Measurements from ENCODE around the gene RAB40C. TPM values are rescaled to one million over a fixed set of nuclear protein-coding genes. Genes with fewer than 3 reads are reported as not detected.

The RAB40C gene
- total RNA-seq, 1 experiment from 2014 or later, result 30.7 TPM

GRCh38 chr16:676913-677312 lies 87.0 kb downstream of the RAB40C start:
- Histone ChIP-seq H3K36me3 (ENCODE audit: control insufficient read depth, insufficient read depth, low read length) (no peaks in the 10 kb centered on the region), H3K9me3 (ENCODE audit: control insufficient read depth, insufficient read depth, low read depth, low read length) (no peaks in the 10 kb centered on the region), H3K4me3 (ENCODE audit: low read depth in 2 of 2, low read length in 2 of 2) (no peak overlapping the region), H3K27ac (ENCODE audit: low read length) (no peak overlapping the region), H3K4me1 (ENCODE audit: control insufficient read depth, insufficient read depth, low read length) (peaks cover 25% of the 10 kb centered on the region), H3K27me3 (ENCODE audit: control insufficient read depth, insufficient read depth, low read length) (no peaks in the 10 kb centered on the region)
- ATAC-seq, result no peak
- no peak for TF ChIP-seq REST (IDR thresholded peaks at IDR 0.05; ENCODE audit: insufficient read depth in 1 of 2, low read depth in 2 of 2, low read length in 1 of 2)
- DNase-seq (ENCODE audit: low read depth, low spot score), result no peak
- ChIA-PET CTCF (no interaction called here), POLR2A (interaction anchor here (1.0 kb wide), 1 partner anchor 88 kb away, joined by 3 read pairs; no protein-coding TSS in a partner anchor)
- intact Hi-C loops (cut with micrococcal nuclease; ENCODE audit: unreplicated experiment) (no loop called here), in situ Hi-C loops (cut with HindIII; ENCODE audit: low pct_unique_long_range_greater_than_20kb, low sequenced_read_pairs) (no loop called here)
- BruUV-seq (replicated peaks), result no TSS peak

GRCh38 chr16:677316-678190 lies 87.7 kb downstream of the RAB40C start:
- TF ChIP-seq POLR2AphosphoS5 (IDR thresholded peaks at IDR 0.05; ENCODE audit: low read depth, low read length), result no peak
- no peak for TF ChIP-seq TCF7L2 (IDR thresholded peaks at IDR 0.05; ENCODE audit: low read depth, low read length)
- TF ChIP-seq SIN3A (IDR thresholded peaks at IDR 0.05; ENCODE audit: borderline replicate concordance, insufficient read depth, low read depth, low read length), result no peak
- TF ChIP-seq CTCF (IDR thresholded peaks at IDR 0.05), result no peak
- TF ChIP-seq REST (IDR thresholded peaks at IDR 0.05; ENCODE audit: insufficient read depth in 1 of 2, low read depth in 2 of 2, low read length in 1 of 2), result no peak
- DNase-seq (ENCODE audit: low read depth, low spot score) (no peak), ATAC-seq (no peak)
- no TSS peak for BruUV-seq (replicated peaks)
- ChIA-PET CTCF (no interaction called here), POLR2A (no interaction called here)
- intact Hi-C loops (cut with micrococcal nuclease; ENCODE audit: unreplicated experiment), result no loop called here
- H3K9me3 ChIP-seq (ENCODE audit: control insufficient read depth, insufficient read depth, low read depth, low read length), result no peaks in the 10 kb centered on the region
- no peaks in the 10 kb centered on the region for H3K27me3 ChIP-seq (ENCODE audit: control insufficient read depth, insufficient read depth, low read length)
- H3K36me3 ChIP-seq (ENCODE audit: control insufficient read depth, insufficient read depth, low read length), result no peaks in the 10 kb centered on the region
- no peak overlapping the region for H3K27ac ChIP-seq (ENCODE audit: low read length)
- no peak overlapping the region for H3K4me3 ChIP-seq (ENCODE audit: low read depth in 2 of 2, low read length in 2 of 2)
- H3K4me1 ChIP-seq (ENCODE audit: control insufficient read depth, insufficient read depth, low read length), result peaks cover 31% of the 10 kb centered on the region
- in situ Hi-C loops (cut with HindIII; ENCODE audit: low pct_unique_long_range_greater_than_20kb, low sequenced_read_pairs), result no loop called here
